ENCODE results near the gene UBE2Q2. TPM values are rescaled to one million over a fixed set of nuclear protein-coding genes. Genes with fewer than 3 reads are reported as not detected.

The UBE2Q2 gene
- total RNA-seq = 40.7 and 57.4 TPM in 2 replicates

DNA sequence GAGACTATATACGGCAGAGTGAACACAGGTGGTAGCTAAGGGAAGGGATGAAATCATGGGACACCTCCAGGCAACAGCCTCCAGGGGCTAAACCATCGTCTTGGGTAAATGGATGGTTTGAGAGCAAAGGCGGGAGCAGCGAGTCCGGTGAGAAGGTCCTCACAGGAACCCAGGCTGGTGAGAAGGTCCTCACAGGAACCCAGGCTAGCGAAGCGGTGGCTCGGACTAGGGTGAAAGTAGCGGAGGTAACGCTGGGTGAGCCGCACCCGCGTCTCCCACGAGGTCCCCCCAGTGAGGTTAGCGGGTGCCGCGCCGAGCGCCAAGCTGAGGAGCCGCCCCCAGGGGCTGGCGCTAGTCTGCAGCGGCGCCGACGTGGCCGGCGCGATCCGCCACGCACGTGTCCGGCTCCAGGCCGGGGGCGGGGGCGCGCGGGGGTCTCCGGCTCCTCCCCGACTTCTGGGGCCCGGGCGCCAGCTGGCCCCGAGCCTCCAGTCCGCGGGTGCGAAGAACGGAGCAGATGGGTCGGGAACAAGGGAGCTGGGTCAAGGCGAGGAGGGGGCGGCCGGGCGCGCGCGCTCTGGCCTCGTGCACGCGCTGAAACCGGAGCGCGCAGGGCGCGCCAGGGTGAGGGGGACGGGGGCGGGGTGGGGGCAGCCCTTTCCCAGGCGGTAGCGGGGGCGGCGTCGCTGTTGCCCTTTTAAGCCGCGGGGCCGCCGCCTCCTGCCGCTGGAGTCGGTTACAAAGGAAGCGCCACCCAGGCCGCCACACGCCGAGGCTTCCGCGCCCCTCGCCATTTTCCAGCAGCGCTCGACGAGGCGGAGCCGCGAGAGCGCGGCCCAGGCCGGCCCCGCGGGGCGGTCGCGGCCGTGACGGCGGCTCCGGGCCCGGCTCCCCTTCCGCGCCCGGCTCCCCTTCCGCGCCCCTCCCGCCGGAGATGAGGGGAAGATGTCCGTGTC lies at the start of gene UBE2Q2:
Gene UBE2Q2, plus strand, starts transcription at position 726 of the 956 bp plus-strand sequence. Its CDS starts 220 bp downstream, at position 946.

DNA sequence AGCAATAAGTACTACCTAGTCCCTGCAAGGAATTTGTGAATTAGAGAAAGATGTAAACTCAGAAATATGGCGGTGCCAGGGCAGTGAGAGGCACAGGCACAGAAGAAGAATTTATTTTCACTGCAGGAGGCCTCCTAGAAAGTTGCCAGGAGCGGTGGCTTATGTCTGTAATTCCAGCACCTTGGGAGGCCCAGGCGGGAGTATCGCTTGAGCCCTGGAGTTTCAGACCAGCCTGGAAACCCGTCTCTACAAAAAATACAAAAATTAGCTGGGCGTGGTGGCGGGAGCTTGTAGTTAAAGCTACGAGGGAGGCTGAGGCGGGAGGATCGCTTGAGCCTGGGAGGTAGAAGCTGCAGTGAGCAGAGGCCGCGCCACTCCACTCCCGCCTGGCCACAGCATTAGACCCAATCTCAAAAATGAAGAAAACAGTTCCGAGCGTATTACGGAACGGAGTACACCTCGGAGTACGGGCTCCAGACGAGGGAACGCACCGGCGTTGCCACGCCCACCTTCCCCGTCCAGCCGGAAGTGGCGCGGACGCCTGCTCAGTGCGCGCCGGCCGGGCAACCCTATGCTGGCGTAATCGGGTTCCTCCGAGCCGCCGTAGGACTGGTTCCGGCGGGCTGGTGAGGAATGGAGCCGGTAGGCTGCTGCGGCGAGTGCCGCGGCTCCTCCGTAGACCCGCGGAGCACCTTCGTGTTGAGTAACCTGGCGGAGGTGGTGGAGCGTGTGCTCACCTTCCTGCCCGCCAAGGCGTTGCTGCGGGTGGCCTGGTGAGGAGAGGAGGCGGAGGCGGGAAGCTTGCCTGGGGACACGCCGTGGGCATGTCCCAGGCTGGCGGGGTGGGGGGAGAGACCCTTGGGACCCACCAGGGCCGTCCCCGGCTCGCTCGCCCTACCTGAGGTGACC lies 60.3 kb downstream of the UBE2Q2 start, which contains the start of gene FBXO22:
Gene FBXO22, plus strand, starts transcription at position 548 of the 909 bp plus-strand sequence. Its CDS starts 86 bp downstream, at position 634.

Other genes with a start within 250 kb of the UBE2Q2 start
- gene SNUPN, start 217.7 kb upstream of the UBE2Q2 start, total RNA-seq = 19.8 and 23.8 TPM in 2 replicates
- gene IMP3, start 203.2 kb upstream of the UBE2Q2 start, total RNA-seq = 64.8 and 72.8 TPM in 2 replicates
- gene SNX33, start 195.5 kb upstream of the UBE2Q2 start, total RNA-seq = 16.7 and 40.6 TPM in 2 replicates
- 2.7 and 9.8 TPM in 2 replicates for gene CSPG4, start 130.6 kb upstream of the UBE2Q2 start, total RNA-seq
- 80.3 and 99.2 TPM in 2 replicates for gene FBXO22, start 60.4 kb downstream of the UBE2Q2 start, total RNA-seq
- gene NRG4, start 169.0 kb downstream of the UBE2Q2 start, total RNA-seq = 0.85 TPM in 1 of 2 replicates, not detected in the other
- 0.34 and 2.2 TPM in 2 replicates for gene TMEM266, start 216.5 kb downstream of the UBE2Q2 start, total RNA-seq

Data from nasal cavity respiratory epithelium epithelial cell of viscerocranial mucosa (primary cell).